Right lobe of liver (tissue), 4 donors: ENCODE measurements around the gene NEO1.

Experiments
- POLR2A ChIP-seq: fragments of 450-650 bp; IDR thresholded peaks from one replicate; pipeline ENCODE4 v1.6.1; 2017; ENCODE audit warnings: antibody characterized with exemption, mild to moderate bottlenecking
- TF ChIP-seq, protein P1 (sequence below), 4 donors: fragments of 200-600 bp in 3 of 4; fragments of 450-650 bp in 1 of 4; IDR thresholded peaks; one replicate each; pipeline versions ENCODE4 v1.5.1 to v1.8.0; 2016 to 2022; ENCODE audit warnings: antibody characterized with exemption in 4 of 4, mild to moderate bottlenecking in 2 of 4
- donor health status: DM: no; HTN: no; CAD: no.
- donor health status: DM: no; HTN: no; CAD: no.
- donor health status: DM: no; HTN: yes; CAD: no.

DNA sequence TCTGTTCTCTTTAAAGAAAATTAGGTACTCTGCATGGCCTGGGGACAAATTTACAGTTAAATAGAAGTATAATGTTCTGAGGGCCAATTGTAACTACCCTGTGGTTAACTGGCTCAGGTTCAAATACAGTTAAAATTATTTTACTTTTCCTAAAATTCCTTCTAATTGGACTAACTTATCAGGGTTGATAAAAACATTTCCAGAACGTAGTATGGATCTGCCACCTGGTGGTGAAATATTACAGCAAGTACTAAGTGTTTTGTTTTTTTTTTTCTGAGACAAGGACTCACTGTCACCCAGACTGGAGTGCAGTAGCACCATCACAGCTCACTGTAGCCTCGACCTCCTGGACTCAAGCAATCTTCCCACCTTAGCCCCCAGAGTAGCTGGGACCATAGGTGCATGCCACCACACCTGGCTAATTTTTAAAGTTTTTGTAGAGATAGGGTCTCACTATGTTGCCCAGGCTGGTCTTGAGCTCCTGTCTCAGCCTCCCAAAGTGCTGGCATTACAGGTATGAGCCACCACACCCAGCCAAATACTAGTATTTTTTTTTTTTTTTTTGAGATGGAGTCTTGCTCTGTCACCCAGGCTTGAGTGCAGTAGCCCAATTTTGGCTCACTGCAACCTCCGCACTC is 29.2 kb downstream of the NEO1 start:
- TF ChIP-seq, protein P1, sequence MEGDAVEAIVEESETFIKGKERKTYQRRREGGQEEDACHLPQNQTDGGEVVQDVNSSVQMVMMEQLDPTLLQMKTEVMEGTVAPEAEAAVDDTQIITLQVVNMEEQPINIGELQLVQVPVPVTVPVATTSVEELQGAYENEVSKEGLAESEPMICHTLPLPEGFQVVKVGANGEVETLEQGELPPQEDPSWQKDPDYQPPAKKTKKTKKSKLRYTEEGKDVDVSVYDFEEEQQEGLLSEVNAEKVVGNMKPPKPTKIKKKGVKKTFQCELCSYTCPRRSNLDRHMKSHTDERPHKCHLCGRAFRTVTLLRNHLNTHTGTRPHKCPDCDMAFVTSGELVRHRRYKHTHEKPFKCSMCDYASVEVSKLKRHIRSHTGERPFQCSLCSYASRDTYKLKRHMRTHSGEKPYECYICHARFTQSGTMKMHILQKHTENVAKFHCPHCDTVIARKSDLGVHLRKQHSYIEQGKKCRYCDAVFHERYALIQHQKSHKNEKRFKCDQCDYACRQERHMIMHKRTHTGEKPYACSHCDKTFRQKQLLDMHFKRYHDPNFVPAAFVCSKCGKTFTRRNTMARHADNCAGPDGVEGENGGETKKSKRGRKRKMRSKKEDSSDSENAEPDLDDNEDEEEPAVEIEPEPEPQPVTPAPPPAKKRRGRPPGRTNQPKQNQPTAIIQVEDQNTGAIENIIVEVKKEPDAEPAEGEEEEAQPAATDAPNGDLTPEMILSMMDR (IDR thresholded peaks at IDR 0.05) = peak; percentile 62 to 74 (median 66)
- no peak for TF ChIP-seq POLR2A
